HFF-Myc (cell line): ENCODE data around the gene ASCC3.
"Not testable (repeated sequence)": the region's sequence is repeated elsewhere in the genome, so short reads cannot be mapped to it uniquely, and the experiment has no call there.

Experiments
- DNase-seq: peaks from one replicate; pipeline ENCODE4 v3.0.0-alpha.2; 2011; ENCODE audit warnings: low read depth; ENCODE audit errors: extremely low read depth
- H3K4me3 ChIP-seq: replicated peaks from 2 replicates; pipeline ENCODE4 v1.5.1; 2011; ENCODE audit warnings: low read depth, mild to moderate bottlenecking, control low read depth, low read length
- CTCF ChIP-seq: IDR thresholded peaks from 2 replicates; pipeline ENCODE4 v1.5.1; 2012; ENCODE audit warnings: mild to moderate bottlenecking, low read depth, low read length, control low read depth; ENCODE audit errors: missing control alignments

Gene ASCC3

GRCh38 chr6:100663219-100663863 is 217.8 kb downstream of the ASCC3 start:
- no peak overlapping the region for H3K4me3 ChIP-seq
- no peak for TF ChIP-seq CTCF
- no peak for DNase-seq

GRCh38 chr6:100662264-100662663 is 218.9 kb downstream of the ASCC3 start:
- no peak overlapping the region for H3K4me3 ChIP-seq
- no peak for TF ChIP-seq CTCF
- no peak for DNase-seq

- H3K4me3 ChIP-seq, result no peak overlapping the region
- no peak for TF ChIP-seq CTCF
These were observed 222.6 kb downstream of the ASCC3 start for GRCh38 chr6:100658486-100658885.

GRCh38 chr6:100657678-100658330 is 223.3 kb downstream of the ASCC3 start:
- H3K4me3 ChIP-seq, result no peak overlapping the region
- no peak for DNase-seq
- peak; percentile 13 for TF ChIP-seq CTCF

More at GRCh38 chr6:100658486-100658885, 222.6 kb downstream of the ASCC3 start:
- no peak for DNase-seq

- DNase-seq, H3K4me3 ChIP-seq: not testable (repeated sequence)
These were observed 240.0 kb downstream of the ASCC3 start for GRCh38 chr6:100641147-100641546.

GRCh38 chr6:100633096-100633777 is 247.9 kb downstream of the ASCC3 start:
- H3K4me3 ChIP-seq, result no peak overlapping the region
- TF ChIP-seq CTCF, result no peak
- peak; percentile 77 for DNase-seq

- no peak overlapping the region for H3K4me3 ChIP-seq
- TF ChIP-seq CTCF, result no peak
- DNase-seq, result no peak
These were observed 250.6 kb downstream of the ASCC3 start for GRCh38 chr6:100630536-100630935.
